ENCODE results near the gene PC.

- TF ChIP-seq CTCF (IDR thresholded peaks at IDR 0.05) (no peak), POLR2A (IDR thresholded peaks at IDR 0.05) (no peak), POLR2AphosphoS5 (IDR thresholded peaks at IDR 0.05) (no peak)
Measured at GRCh38 chr11:66848671-66849500, 109.3 kb downstream of the PC start.

All from sigmoid colon (tissue), 4 donors.